Upper lobe of right lung (tissue), 1 donor: ENCODE data around the gene ABHD13. TPM values are rescaled to one million over a fixed set of nuclear protein-coding genes. Genes with fewer than 3 reads are reported as not detected.

Experiments
- ATAC-seq: fragments of 200-7000 bp; cut with Tn5 transposase; one replicate; pipeline ENCODE4 v1.9.1; 2020; ENCODE audit warnings: mild to moderate bottlenecking, moderate library complexity
- DNase-seq: peaks from one replicate; pipeline ENCODE4 v3.0.0-alpha.2; 2020
- H3K27ac ChIP-seq: fragments of 200-600 bp; one replicate; pipeline ENCODE4 v1.8.0; 2022
- H3K27me3 ChIP-seq: fragments of 200-600 bp; one replicate; pipeline ENCODE4 v1.8.0; 2022; ENCODE audit warnings: mild to moderate bottlenecking
- H3K36me3 ChIP-seq: fragments of 200-600 bp; one replicate; pipeline ENCODE4 v1.8.0; 2022
- H3K4me1 ChIP-seq: fragments of 200-600 bp; one replicate; pipeline ENCODE4 v1.8.0; 2022
- H3K4me3 ChIP-seq: fragments of 200-600 bp; one replicate; pipeline ENCODE4 v1.8.0; 2022; ENCODE audit warnings: mild to moderate bottlenecking
- H3K9me3 ChIP-seq: fragments of 200-600 bp; one replicate; pipeline ENCODE4 v1.8.0; 2022
- intact Hi-C: fragments of 100-400 bp; cut with DNase I; formaldehyde crosslinking; loops from one replicate; pipeline ENCODE4 v1.11.0; 2022
- total RNA-seq: library from RNA; stranded (reverse); fragmentation: NEBNext Ultra II Directional; extraction: Animal tissue kit (Norgen Biotek cat#: 25700); gene quantifications from one replicate; pipeline ENCODE4 v1.2.1, GENCODE V29; 2021
- TF ChIP-seq, protein P1 (sequence below): fragments of 200-600 bp; IDR thresholded peaks from one replicate; pipeline ENCODE4 v1.8.0; 2022; ENCODE audit warnings: antibody characterized with exemption
- donor health status: DM: no; HTN: yes; CAD: no; lungs with severe emphysema.

Gene ABHD13
- total RNA-seq, 1 donor from 2014 or later: 12.8 TPM

GRCh38 chr13:108225440-108225839 lies 7.2 kb downstream of the ABHD13 start:
- intact Hi-C loops: no loop called here
- TF ChIP-seq, protein P1, sequence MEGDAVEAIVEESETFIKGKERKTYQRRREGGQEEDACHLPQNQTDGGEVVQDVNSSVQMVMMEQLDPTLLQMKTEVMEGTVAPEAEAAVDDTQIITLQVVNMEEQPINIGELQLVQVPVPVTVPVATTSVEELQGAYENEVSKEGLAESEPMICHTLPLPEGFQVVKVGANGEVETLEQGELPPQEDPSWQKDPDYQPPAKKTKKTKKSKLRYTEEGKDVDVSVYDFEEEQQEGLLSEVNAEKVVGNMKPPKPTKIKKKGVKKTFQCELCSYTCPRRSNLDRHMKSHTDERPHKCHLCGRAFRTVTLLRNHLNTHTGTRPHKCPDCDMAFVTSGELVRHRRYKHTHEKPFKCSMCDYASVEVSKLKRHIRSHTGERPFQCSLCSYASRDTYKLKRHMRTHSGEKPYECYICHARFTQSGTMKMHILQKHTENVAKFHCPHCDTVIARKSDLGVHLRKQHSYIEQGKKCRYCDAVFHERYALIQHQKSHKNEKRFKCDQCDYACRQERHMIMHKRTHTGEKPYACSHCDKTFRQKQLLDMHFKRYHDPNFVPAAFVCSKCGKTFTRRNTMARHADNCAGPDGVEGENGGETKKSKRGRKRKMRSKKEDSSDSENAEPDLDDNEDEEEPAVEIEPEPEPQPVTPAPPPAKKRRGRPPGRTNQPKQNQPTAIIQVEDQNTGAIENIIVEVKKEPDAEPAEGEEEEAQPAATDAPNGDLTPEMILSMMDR: no peak
- peaks cover 28% of the 10 kb centered on the region for H3K4me1 ChIP-seq

DNA sequence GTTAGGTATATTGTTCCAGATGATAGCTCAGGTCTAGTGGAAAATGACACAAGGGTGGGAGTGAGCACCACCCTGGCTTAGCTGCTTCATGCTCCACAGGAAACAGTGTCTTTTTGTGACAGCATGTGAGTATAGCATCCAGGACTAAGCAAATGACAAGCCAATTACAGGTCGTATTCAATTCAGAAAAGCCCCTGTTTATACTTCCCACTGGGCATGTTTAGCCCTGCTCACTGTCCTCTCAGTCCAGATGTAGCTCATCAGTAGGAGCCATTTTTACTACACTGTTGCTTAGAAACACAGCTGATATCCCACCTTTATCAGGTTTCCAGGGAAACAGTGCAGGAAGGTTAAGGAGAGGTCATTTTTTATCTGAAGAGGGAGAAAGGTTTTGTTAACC lies 8.0 kb downstream of the ABHD13 start:
- H3K9me3 ChIP-seq: no peaks in the 10 kb centered on the region
- DNase-seq (no peak), ATAC-seq (no peak)
- no peaks in the 10 kb centered on the region for H3K27me3 ChIP-seq
- H3K4me1 ChIP-seq: peaks cover 20% of the 10 kb centered on the region
- TF ChIP-seq, protein P1: no peak
- no peak overlapping the region for H3K27ac ChIP-seq
- no peak overlapping the region for H3K4me3 ChIP-seq
- peaks cover 5% of the 10 kb centered on the region for H3K36me3 ChIP-seq
- intact Hi-C loops: no loop called here

More at GRCh38 chr13:108225440-108225839, 7.2 kb downstream of the ABHD13 start:
- Histone ChIP-seq H3K27ac (no peak overlapping the region), H3K36me3 (peaks cover 5% of the 10 kb centered on the region), H3K9me3 (no peaks in the 10 kb centered on the region), H3K27me3 (no peaks in the 10 kb centered on the region), H3K4me3 (no peak overlapping the region)
- ATAC-seq (no peak), DNase-seq (no peak)

GRCh38 chr13:108227651-108228272 lies 9.6 kb downstream of the ABHD13 start:
- DNase-seq: no peak
- H3K9me3 ChIP-seq: no peaks in the 10 kb centered on the region
- intact Hi-C loops: no loop called here
- no peaks in the 10 kb centered on the region for H3K27me3 ChIP-seq
- peak; percentile 47 for ATAC-seq
- H3K4me3 ChIP-seq: no peak overlapping the region
- peaks cover 19% of the 10 kb centered on the region for H3K4me1 ChIP-seq
- H3K36me3 ChIP-seq: peaks cover 5% of the 10 kb centered on the region
- TF ChIP-seq, protein P1: peak; percentile 84
- H3K27ac ChIP-seq: no peak overlapping the region

GRCh38 chr13:108230377-108230776 lies 12.2 kb downstream of the ABHD13 start:
- no peak overlapping the region for H3K4me3 ChIP-seq
- H3K27me3 ChIP-seq: no peaks in the 10 kb centered on the region
- intact Hi-C loops: no loop called here
- H3K4me1 ChIP-seq: no peaks in the 10 kb centered on the region
- H3K9me3 ChIP-seq: no peaks in the 10 kb centered on the region
- H3K27ac ChIP-seq: no peak overlapping the region
- peaks cover 5% of the 10 kb centered on the region for H3K36me3 ChIP-seq
- ATAC-seq (no peak), DNase-seq (no peak)
- TF ChIP-seq, protein P1: no peak

- H3K27ac ChIP-seq: no peak overlapping the region
- H3K36me3 ChIP-seq: no peaks in the 10 kb centered on the region
- no peaks in the 10 kb centered on the region for H3K27me3 ChIP-seq
- H3K4me1 ChIP-seq: no peaks in the 10 kb centered on the region
- no peaks in the 10 kb centered on the region for H3K9me3 ChIP-seq
- TF ChIP-seq, protein P1: no peak
- no peak for ATAC-seq
- intact Hi-C loops: no loop called here
- DNase-seq: no peak
- no peak overlapping the region for H3K4me3 ChIP-seq
Observed at GRCh38 chr13:108249150-108249549, 31.0 kb downstream of the ABHD13 start.

DNA sequence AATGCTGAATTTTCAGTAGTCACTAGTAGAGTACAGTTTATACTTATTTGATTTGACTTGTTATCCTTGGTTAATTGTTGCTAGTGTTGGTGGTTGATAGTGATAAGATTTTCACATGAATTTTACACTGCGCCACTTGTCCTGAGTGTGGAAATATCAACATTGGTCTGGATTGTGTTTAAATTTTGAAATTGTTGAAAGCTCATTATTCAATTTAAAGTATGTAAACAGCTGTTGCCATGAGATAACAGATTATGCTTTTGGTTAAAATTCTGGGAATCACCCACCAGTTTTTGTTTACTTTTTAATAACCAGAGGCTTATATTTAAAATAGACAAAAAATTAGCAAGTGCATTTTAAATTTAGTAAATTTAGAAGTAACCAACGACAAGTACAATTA lies 39.1 kb downstream of the ABHD13 start:
- intact Hi-C loops: no loop called here
- DNase-seq: no peak
- no peak overlapping the region for H3K4me3 ChIP-seq
- H3K4me1 ChIP-seq: no peaks in the 10 kb centered on the region
- no peaks in the 10 kb centered on the region for H3K9me3 ChIP-seq
- H3K36me3 ChIP-seq: no peaks in the 10 kb centered on the region
- H3K27me3 ChIP-seq: no peaks in the 10 kb centered on the region
- ATAC-seq: no peak
- no peak overlapping the region for H3K27ac ChIP-seq
- TF ChIP-seq, protein P1: no peak
